GM12892 (cell line): Measurements from ENCODE around the gene ST6GALNAC2.

ENCODE experiments used
- POLR2A ChIP-seq: IDR thresholded peaks from 2 replicates; pipeline ENCODE4 v1.6.1; 2011; ENCODE audit warnings: low read depth, low read length, control low read depth
- TAF1 ChIP-seq: IDR thresholded peaks from 2 replicates; pipeline ENCODE4 v1.6.1; 2011; ENCODE audit warnings: low read depth, mild to moderate bottlenecking, control low read depth, low read length, borderline replicate concordance

- TF ChIP-seq POLR2A (no peak), TAF1 (no peak)
These were observed 39.6 kb downstream of the ST6GALNAC2 start for GRCh38 chr17:76545918-76546555.
